Inflammatory macrophage treated with lipopolysaccharide for 1 hour (primary cell): ENCODE measurements around the gene GPR39.

Experiments used
- DNase-seq, 2 donors: peaks; one replicate each; pipeline ENCODE4 v3.0.0-alpha.2; 2020 to 2022

The GPR39 gene

GRCh38 chr2:132573444-132574007 lies 156.9 kb downstream of the GPR39 start:
- no peak for DNase-seq

GRCh38 chr2:132577686-132578085 lies 161.1 kb downstream of the GPR39 start:
- DNase-seq: peak; percentile 83 to 95

GRCh38 chr2:132581591-132581990 lies 165.0 kb downstream of the GPR39 start:
- DNase-seq: no peak

GRCh38 chr2:132581991-132582738 lies 165.6 kb downstream of the GPR39 start:
- DNase-seq: no peak

- DNase-seq: no peak
These were observed 167.2 kb downstream of the GPR39 start for GRCh38 chr2:132583666-132584360.

- DNase-seq: no peak
These were observed 168.6 kb downstream of the GPR39 start for GRCh38 chr2:132584976-132585817.

- DNase-seq: no peak
These were observed 169.5 kb downstream of the GPR39 start for GRCh38 chr2:132586101-132586511.

GRCh38 chr2:132586835-132587234 lies 170.2 kb downstream of the GPR39 start:
- DNase-seq: no peak

GRCh38 chr2:132588576-132588975 lies 172.0 kb downstream of the GPR39 start:
- DNase-seq: no peak

- no peak for DNase-seq
These were observed 172.7 kb downstream of the GPR39 start for GRCh38 chr2:132589111-132589830.

- no peak for DNase-seq
These were observed 173.4 kb downstream of the GPR39 start for GRCh38 chr2:132589966-132590365.

- DNase-seq: no peak
These were observed 176.6 kb downstream of the GPR39 start for GRCh38 chr2:132593171-132593570.

GRCh38 chr2:132595186-132595585 lies 178.6 kb downstream of the GPR39 start:
- no peak for DNase-seq

- DNase-seq: no peak
These were observed 179.1 kb downstream of the GPR39 start for GRCh38 chr2:132595693-132596092.

GRCh38 chr2:132597166-132597565 lies 180.6 kb downstream of the GPR39 start:
- DNase-seq: no peak

GRCh38 chr2:132597831-132598230 lies 181.2 kb downstream of the GPR39 start:
- no peak for DNase-seq

GRCh38 chr2:132598536-132598935 lies 181.9 kb downstream of the GPR39 start:
- no peak for DNase-seq

- no peak for DNase-seq
These were observed 183.0 kb downstream of the GPR39 start for GRCh38 chr2:132599556-132599955.

- DNase-seq: no peak
These were observed 188.0 kb downstream of the GPR39 start for GRCh38 chr2:132604561-132604960.

- DNase-seq: no peak
These were observed 188.9 kb downstream of the GPR39 start for GRCh38 chr2:132605236-132606180.

GRCh38 chr2:132606649-132607048 lies 190.0 kb downstream of the GPR39 start:
- no peak for DNase-seq
